GM18520 (cell line): ENCODE results near the gene SLC9A9.

Experiments
- ATAC-seq: cut with Tn5 transposase; IDR thresholded peaks from one replicate; pipeline ENCODE4 v1.9.1; 2021; ENCODE audit not compliant: unreplicated experiment

SLC9A9 gene

GRCh38 chr3:143573610-143574303 is 274.5 kb downstream of the SLC9A9 start:
- no peak for ATAC-seq

- no peak for ATAC-seq
Observed at GRCh38 chr3:143571548-143571947, 276.7 kb downstream of the SLC9A9 start.

DNA sequence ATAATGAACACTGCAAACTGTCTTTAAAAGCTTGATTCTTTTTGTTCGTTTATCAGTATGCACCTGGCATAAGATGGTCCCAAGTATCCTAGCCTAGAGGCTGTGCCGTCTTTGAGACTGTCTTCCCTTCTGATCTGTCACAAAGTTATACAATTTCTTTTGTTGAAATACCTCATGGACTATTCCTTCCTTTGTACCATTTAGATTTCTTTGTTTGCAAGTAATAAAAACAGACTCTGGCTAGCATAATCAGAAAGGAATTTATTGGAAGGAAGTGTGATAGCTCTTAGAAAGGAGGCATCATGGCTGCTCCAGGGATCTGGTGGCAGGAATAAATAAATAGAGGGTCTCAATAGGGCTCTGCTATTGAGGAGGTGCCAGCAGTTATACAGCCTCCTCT is 280.4 kb downstream of the SLC9A9 start:
- ATAC-seq, result no peak

DNA sequence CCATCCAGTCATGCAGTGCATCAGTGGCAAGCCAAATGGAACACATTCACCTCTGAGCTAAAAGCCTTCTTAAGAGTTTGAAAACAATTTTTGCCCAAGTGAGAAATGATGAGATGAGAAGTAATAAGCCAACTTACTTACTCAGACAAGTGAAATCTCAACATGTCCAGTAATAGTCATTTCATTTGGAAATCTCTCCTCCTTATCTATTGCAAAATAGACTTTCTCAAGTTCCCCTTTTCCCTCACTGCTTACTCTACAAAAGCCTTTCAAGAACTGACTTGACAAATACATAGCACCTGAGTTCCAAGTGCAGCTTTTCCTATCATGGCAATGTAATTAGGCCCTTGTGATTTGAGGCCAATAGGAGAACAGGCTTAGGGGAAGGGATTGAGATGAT is 282.3 kb downstream of the SLC9A9 start:
- ATAC-seq, result no peak

DNA sequence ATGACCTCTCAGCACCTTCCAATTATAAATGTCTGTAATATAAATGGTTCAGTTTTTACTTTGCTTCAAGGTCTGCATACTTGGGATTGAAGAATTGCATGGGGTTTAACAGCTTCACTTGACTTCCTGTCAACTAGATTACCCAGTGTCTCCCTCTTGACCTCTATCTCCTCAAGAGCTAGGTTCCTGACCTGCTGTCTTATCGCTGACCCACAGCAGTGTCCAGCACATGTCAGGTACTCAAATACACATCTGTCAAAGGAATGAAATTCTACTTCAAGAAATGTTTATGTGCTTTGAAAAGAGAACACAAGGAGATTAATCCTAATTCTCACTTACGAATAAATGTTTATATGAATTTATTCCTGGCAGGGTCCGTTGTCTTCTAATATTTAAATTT is 284.5 kb downstream of the SLC9A9 start:
- ATAC-seq, result no peak

DNA sequence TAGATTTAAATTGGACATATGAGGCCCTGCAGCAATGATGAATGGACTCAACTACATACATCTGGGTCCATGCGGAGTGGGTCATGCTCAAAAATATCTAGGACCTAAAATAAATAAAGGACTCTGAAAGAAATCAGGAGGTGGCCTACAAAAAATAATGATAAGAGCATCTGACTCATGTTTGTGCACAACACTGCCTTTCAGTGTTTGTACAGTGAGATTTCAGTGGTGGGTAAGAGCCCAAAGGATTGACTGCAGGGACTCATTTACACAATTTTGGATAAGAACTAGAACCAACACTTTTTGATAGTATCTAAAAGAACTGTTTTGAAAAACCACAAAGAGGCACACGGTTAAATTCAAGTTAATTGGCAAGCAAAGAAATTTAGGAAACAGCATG is 285.5 kb downstream of the SLC9A9 start:
- ATAC-seq, result no peak

DNA sequence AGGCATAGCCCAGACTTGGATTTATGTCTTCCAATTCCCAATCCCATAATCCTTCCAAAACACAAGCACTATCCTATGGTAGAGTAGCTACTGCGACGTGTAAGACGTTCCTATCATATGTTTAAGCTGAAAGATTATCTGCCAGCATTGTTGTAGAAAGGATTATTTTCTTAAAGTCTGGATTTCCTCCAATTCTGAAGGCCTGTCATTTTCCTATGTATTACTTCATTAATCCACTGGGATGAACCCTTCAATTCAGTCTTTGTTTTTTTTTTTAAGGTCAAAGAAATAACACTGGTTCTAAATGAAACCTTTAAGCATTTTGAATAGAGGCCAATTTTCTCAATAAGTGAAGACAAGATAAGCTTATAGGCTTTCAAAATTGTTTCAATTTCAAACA is 289.0 kb downstream of the SLC9A9 start:
- ATAC-seq, result no peak

- ATAC-seq, result no peak
Observed at GRCh38 chr3:143552851-143553250, 295.4 kb downstream of the SLC9A9 start.

GRCh38 chr3:143551761-143552160 is 296.5 kb downstream of the SLC9A9 start:
- no peak for ATAC-seq

DNA sequence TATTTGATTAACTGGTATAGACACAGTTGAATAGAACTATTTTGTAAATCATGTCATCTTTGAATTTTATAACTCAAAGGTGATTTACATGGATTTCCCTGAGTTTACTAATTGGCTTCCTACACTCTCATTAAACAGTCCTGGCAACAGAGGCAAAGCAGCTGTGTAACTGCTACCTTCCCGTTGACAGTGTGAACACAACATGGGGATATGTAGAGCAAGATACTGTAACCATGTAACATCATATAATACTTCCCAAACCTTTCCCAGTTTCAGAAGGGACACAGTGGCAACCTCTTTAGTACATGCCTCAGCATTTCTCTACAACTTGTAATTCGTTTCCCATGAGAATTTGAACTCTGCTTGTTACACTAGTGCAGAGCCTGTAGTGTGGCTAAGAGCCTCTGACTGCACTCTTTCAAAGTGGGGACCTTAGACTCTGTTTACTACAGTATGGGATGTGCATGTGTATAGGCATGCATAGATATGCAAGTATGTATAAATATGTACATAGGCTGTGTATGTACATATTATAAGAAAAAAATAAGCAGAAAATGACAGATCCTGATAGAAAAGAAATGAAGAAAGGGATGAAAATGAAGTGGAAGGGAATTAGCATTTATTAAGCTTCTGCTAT is 299.3 kb downstream of the SLC9A9 start:
- ATAC-seq, result no peak

DNA sequence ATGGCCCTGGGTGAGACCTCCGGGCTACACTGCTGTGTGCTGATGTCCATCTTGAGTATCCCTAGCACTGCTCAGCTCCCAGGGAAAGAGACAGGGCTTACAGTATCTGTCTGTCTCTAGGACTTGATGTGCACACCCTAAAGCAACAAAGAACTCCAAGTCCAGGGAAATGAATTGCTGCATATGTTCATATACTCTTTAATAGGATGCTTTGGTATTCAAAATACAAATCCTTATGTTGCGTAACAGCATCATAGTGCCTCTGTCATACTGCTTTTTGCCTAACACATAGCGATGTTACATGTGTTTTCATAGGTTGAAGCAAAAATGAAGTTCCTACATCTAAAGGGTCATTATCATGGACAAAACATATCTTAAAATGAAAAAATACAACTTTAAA is 299.9 kb downstream of the SLC9A9 start:
- ATAC-seq, result no peak

DNA sequence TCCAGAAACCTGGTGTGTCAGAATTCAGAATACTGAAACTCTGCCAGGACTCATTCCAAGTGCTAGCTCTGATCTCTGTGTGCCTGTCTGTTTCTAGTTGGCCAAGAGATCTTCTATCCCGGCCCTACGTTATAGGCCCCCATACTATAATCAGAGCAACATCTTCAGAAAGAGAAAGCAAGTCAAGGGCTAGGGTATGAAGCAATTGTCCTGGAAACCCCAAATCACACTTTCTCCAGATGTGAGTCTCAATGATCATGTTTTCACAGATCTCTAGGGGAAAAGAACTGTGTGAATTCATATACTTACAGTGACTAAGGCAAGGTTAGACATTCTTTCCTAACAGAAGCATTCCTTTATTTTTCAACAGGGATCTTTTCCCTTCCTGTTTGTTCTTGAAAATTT is 309.7 kb downstream of the SLC9A9 start:
- ATAC-seq, result no peak

DNA sequence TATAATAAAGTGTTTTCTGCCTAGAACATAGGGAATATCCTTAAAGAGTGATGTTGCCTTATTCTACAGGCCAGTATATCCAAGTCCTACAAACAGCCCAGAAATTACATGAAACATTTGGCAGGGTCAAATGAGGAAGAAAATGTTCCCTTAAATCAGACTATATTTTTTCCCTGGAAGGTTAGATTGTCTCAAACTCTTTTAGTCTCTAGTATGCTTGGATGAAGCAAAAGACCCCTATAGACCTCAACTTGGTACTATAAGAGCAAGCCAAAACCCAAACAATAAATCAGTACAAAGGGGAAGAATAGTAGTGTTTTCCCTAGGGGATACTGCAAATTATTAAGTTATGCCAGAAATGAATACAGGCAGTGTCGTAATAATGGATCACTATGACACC is 310.2 kb downstream of the SLC9A9 start:
- no peak for ATAC-seq

DNA sequence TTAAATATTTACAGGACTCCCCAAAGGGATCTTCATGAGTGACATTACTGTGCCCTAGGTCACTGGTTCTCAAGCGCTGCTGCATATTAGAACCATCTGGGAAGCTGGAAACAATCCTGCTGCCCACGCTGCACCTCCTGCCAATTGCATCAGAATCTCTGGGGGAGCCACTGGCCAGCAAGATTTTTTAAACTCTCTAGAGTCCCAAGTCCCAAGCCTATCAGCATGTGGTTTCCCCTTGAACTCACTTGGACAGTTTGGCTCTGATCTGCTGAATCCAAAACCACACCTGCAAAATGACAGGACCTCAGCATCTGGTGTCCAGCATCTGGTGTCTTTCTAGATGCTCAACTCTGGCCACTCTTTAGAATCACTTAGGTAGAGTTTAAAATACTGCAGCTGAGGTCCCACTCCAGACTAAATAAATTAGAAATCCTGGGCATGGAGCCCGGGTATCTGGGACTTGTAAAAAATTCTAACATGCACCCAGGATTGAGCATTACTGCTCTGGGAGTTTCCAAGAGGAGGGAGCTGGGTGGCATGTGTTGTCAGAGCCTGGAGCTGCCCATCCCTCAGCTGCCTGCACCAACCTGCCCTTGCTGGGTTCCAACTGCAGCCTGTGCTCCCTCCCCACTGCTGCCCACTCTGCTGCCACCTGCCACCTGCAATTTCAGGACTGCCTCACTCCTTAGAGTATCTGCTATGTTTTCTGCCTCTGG is 311.3 kb downstream of the SLC9A9 start:
- no peak for ATAC-seq

DNA sequence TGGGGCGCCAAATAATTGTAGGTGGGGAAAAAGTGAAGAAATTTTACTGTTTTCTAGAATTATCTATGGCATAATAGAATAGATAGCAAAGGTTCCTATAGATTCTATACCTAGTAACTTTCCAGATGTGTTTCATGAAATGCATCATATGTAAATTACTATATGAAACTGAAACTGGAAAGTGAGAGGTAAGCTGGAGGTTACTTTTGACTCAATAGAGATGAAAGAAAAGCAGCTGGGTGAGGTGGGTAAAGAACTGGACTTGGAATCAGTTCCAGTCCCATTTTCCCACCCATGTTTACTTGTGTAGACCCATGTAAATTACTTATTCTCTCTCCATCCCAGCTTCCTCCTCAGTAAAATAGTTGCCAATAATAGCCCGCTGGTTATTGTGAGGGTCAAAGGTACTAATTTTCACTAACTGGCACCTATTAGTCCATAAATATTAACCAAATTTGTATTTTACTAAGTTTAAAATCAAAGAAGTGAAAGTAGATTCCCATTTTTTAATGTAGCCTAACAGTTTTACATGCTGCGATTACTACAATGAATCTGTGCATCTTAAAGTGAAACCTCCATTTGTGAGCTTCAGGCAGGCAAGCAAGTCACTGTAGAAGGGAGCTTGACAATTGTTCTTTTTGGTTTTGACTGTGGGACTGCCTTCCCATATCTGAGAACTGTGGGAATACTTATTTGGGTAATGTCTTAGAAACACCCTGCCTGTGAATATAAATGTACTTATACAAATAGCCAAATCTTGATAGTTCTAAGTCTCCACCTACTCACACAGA is 312.1 kb downstream of the SLC9A9 start:
- ATAC-seq, result peak; percentile 97

GRCh38 chr3:143533391-143533790 is 314.9 kb downstream of the SLC9A9 start:
- ATAC-seq, result no peak

DNA sequence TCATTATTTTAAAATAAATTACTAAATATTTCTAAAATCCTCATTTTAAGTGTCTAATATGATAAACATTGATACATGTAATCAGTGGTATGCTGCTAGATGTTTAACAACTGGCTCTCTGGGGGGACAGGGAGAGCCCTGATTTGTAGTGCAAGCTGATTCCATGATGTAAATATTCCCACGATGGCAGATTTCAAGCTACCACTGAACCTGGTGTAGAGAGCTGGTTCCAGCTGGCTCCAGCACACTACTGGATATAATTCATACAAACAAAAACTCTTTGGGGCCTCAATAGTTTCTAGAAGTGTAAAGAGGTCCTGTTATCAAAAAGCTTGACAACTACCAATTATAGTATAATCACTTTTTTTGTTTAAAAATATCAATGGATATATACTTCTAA is 316.2 kb downstream of the SLC9A9 start:
- no peak for ATAC-seq

- ATAC-seq, result no peak
Observed at GRCh38 chr3:143531101-143531500, 317.2 kb downstream of the SLC9A9 start.

DNA sequence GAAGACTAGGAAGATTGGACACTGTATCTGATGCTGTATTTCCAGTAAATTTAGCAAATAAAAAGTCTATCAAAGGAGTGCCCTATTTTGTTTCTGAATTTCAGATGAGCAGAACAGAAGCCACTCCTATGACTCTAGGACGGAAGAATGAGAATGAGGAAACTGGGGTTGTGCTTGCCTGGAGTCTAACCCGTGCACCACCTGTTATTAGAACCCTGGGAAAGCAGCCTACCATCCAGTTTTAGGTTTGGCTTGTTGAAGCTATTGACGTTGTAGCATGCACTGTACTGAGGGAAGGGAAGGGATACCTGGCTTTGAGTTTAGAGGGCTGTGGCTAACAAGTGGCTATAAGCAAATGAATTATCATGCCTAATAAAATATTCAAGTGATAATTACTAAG is 318.5 kb downstream of the SLC9A9 start:
- no peak for ATAC-seq

GRCh38 chr3:143529018-143529478 is 319.2 kb downstream of the SLC9A9 start:
- ATAC-seq, result no peak

GRCh38 chr3:143526011-143526545 is 322.2 kb downstream of the SLC9A9 start:
- ATAC-seq, result no peak
